SK-MEL-5 (cell line): ENCODE measurements around the gene PHF14. TPM values are rescaled to one million over a fixed set of nuclear protein-coding genes. Genes with fewer than 3 reads are reported as not detected.

Source experiments
- DNase-seq: peaks from one replicate; pipeline ENCODE4 v3.0.0-alpha.2; 2016; ENCODE audit warnings: low read depth, low spot score
- in situ Hi-C: cut with HindIII; loops from 2 replicates; pipeline ENCODE4 v1.10.0; 2016; ENCODE audit warnings: low sequenced_read_pairs, high pct_unique_total_duplicates, low pct_unique_long_range_greater_than_20kb
- total RNA-seq: library from RNA; depleted of rRNA; stranded (reverse); fragments of >200 nt; shearing (Covaris generic); gene quantifications from 2 replicates; pipeline ENCODE4 v1.2.3, GENCODE V29; 2014

Gene PHF14
- total RNA-seq, 1 experiment from 2014 or later = 48.5 TPM

GRCh38 chr7:11135573-11135972 is 161.9 kb downstream of the PHF14 start:
- in situ Hi-C loops = no loop called here

GRCh38 chr7:11141541-11141940 is 167.9 kb downstream of the PHF14 start:
- in situ Hi-C loops = no loop called here
- no peak for DNase-seq

More at GRCh38 chr7:11135573-11135972, 161.9 kb downstream of the PHF14 start:
- DNase-seq = no peak

GRCh38 chr7:11153694-11154093 is 180.0 kb downstream of the PHF14 start:
- in situ Hi-C loops = no loop called here
- DNase-seq = peak; percentile 69

- in situ Hi-C loops = no loop called here
- DNase-seq = no peak
Observed at GRCh38 chr7:11155883-11156282, 182.2 kb downstream of the PHF14 start.

GRCh38 chr7:11161499-11161898 is 187.8 kb downstream of the PHF14 start:
- in situ Hi-C loops = no loop called here
- no peak for DNase-seq

- DNase-seq = no peak
- in situ Hi-C loops = no loop called here
Observed at GRCh38 chr7:11163220-11163619, 189.5 kb downstream of the PHF14 start.

GRCh38 chr7:11166051-11166450 is 192.4 kb downstream of the PHF14 start:
- in situ Hi-C loops = no loop called here
- no peak for DNase-seq

GRCh38 chr7:11168650-11169170 is 195.0 kb downstream of the PHF14 start:
- in situ Hi-C loops = no loop called here
- no peak for DNase-seq

- in situ Hi-C loops = no loop called here
- no peak for DNase-seq
Observed at GRCh38 chr7:11170175-11170574, 196.5 kb downstream of the PHF14 start.

GRCh38 chr7:11170863-11171568 is 197.3 kb downstream of the PHF14 start:
- no peak for DNase-seq
- in situ Hi-C loops = no loop called here

GRCh38 chr7:11171569-11172192 is 198.0 kb downstream of the PHF14 start:
- in situ Hi-C loops = no loop called here
- no peak for DNase-seq

GRCh38 chr7:11172835-11173234 is 199.2 kb downstream of the PHF14 start:
- DNase-seq = no peak
- in situ Hi-C loops = no loop called here

- in situ Hi-C loops = no loop called here
- no peak for DNase-seq
Observed at GRCh38 chr7:11175371-11175770, 201.7 kb downstream of the PHF14 start.

GRCh38 chr7:11175887-11176286 is 202.2 kb downstream of the PHF14 start:
- in situ Hi-C loops = no loop called here
- DNase-seq = no peak

- in situ Hi-C loops = no loop called here
Observed at GRCh38 chr7:11176985-11177555, 203.4 kb downstream of the PHF14 start.

GRCh38 chr7:11177793-11178192 is 204.1 kb downstream of the PHF14 start:
- DNase-seq = no peak
- in situ Hi-C loops = no loop called here

More at GRCh38 chr7:11176985-11177555, 203.4 kb downstream of the PHF14 start:
- DNase-seq = no peak

- DNase-seq = no peak
- in situ Hi-C loops = no loop called here
Observed at GRCh38 chr7:11181590-11181989, 207.9 kb downstream of the PHF14 start.

GRCh38 chr7:11182736-11183135 is 209.1 kb downstream of the PHF14 start:
- no peak for DNase-seq
- in situ Hi-C loops = no loop called here
